GM21447 (cell line): ENCODE measurements around the gene SKOR2.

Experiments used
- ATAC-seq: cut with Tn5 transposase; IDR thresholded peaks from one replicate; pipeline ENCODE4 v1.9.1; 2021; ENCODE audit not compliant: unreplicated experiment

SKOR2 gene

DNA sequence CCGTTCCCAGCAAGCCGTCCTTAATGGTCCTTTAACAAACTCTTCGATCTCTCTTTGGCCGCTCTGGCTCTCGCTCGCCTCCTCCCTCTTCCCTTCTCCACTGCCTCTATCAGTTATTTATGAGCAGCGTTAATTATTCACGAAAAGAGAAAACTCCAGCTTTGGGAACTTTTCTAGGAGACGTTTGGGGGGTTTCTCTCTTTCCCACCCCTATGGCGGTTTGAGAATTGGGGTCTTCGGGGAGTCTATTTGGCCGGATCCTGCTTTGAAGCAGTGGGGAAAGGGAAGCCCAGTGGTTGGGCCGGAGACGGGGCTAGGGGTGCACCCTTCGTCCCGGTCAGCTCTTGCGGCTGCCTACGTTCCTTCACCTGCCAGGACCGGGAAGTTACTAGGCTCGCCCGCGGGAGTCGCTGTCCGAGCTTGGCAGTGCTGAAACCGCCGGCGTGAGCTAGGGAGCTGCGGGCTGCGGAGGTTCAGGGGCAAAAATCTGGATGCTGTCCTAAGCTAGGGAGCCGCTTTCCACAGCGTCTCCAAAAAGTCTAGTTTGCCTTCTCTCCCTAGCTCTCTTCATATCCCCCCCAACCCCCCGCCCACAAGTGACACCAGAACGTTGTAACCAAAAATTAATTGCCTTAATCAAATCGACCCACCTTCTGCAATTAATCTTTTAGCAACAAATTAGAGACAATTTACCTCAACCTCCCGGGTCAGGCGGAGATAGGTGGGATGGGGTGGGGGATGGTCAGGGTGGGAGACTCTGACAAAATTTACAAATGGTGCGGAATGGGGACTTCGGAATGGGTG lies 8.9 kb upstream of the SKOR2 start:
- ATAC-seq = no peak

DNA sequence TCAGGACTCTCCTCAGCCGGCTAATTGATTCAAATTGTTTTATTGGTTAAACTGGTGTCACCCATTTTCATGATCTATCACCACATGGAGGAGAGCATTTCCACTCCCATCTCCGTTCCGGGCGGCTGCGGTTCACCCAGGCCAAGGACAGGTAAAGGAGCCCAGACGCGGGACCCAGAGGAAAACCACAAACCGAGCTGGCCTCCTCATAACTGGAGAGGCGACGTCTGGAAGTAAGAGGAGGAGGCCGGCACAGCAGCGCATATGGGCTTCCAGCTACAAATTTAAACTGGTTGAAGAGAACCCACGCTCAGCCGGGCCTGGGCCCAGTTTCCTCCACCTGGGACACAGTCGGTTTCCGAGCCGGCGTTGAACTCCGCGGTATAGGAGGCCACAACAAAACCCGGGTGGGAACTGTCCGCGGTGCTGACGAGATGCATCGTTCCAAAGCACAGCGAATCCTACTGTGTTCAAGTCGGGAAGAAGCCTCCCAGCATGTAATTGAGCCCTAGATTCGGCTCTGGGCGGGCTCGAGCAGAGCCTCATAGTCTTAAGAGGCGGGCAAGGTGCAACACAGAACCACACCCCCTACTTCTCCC lies 3.0 kb upstream of the SKOR2 start:
- ATAC-seq = no peak

- ATAC-seq = no peak
These were observed 1.7 kb upstream of the SKOR2 start for GRCh38 chr18:47253101-47253654.

GRCh38 chr18:47250391-47251046 lies 941 bp downstream of the SKOR2 start:
- no peak for ATAC-seq

DNA sequence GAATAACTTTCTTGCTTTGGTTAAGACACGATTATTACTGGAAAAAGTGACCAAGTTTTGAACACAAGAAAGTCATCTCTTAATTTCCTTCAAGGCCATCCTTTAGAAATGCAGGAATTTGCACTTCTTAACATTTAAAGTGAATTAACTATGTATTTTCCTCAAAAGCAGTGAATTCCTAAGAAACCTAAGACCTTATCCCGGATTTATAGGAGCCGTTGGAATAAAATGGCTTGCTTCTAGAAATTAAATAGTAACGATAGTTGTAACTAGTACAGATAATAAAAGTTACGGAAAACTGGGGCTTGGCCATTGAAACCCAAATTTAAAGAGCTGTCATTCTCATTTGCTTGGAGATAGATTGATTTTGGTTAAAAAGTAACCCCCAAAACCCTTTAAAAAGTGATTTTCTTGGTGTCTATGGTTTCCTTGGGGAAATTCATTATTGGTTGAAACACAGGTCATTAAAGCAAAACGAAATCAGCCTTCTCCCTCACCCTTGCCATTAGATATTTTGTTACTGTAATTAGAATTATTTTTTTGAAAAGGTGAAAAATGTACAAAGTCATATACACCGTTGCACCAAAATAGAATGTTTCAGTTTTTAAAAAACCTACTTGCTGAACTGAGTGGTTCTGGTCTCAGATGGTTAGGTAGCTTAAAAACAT lies 2.0 kb downstream of the SKOR2 start:
- ATAC-seq = no peak

DNA sequence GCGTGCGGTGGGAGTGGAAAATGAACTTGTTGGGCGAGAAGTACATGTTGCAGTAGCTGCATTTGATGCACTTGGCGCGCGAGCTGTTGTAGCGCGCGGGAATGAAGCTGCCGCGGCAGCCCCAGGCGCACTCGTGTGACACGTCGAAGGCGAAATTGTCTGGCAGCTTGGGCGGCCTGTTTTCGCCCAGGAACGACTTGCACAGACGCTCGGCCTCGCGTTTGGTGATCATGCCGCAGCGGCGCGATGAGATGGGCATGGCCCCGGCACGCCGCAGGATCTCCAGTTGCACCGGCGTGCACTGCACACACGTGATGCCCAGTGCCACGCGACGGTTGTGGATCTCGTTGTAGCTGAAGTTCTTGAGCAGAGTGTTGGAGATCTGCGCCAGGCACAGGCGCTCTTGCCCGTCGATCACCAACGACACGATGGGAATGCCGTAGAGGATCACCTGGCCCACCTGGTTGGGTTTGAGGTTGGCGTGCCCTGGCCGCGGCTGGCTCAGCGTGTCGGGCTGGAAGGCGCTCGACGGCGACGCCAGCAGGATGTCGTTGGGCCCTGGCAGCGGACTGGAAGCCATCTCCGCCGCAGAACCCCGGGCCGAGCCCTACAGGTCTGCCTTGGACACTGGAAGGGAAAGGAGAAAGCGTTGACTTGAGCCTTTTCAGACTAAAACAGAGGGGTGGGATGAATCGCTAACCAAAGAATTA lies 2.7 kb downstream of the SKOR2 start:
- no peak for ATAC-seq

GRCh38 chr18:47248115-47248603 lies 3.3 kb downstream of the SKOR2 start:
- no peak for ATAC-seq

DNA sequence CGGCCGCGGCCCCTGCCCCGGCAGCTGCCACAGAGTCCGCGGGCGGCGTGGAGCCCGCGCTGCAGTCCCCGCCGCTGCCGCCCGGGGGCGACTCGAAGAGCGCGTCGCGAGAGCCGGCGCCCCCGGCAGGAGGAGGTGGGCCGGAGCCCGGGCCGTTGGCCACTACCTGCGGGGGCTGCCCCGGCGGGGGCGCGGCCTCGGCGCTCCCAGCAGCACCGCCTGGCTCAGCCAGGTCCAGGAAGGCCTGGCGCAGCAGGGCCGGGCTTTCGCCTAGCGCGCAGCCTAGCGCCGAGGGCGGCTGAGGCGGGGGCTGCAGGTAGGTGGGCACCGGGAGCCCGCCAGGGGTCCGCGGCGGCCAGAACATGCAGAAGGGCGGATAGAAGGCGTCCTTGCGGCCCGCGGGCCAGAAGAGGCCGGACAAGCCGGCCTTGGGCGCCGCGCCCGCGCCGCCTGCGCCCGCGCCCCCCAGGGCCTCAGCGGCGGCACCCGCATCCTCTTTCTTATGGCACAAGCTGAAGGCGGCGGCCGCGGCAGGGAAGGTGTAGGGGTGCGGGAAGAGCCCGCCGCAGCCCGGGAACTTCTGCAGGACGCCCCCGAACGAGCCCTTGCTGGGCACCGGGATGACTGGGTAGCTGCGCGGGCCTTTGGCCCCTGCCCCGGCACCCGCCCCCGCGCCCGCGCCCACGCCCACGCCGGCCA lies 3.9 kb downstream of the SKOR2 start:
- no peak for ATAC-seq

DNA sequence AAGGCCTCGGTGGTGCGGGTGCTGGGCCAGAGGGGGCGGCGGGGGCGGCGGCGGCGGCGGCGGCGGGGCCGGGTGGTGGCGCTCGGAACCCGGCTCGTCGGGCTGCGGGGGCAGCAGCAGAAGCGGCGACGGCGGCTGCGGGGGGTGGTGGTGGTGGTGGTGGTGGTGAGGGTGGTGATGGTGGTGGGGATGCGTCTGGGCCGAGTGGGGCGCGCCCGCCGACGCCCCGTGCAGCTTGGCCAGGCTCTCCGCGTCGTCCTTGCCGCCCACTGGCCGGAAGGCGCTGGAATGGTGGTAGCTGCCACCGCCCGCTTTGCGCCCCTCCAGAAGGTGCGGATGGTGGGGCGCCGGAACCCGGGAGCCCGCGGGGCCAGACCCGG lies 4.4 kb downstream of the SKOR2 start:
- ATAC-seq = no peak

- ATAC-seq = no peak
These were observed 5.2 kb downstream of the SKOR2 start for GRCh38 chr18:47246027-47246971.

DNA sequence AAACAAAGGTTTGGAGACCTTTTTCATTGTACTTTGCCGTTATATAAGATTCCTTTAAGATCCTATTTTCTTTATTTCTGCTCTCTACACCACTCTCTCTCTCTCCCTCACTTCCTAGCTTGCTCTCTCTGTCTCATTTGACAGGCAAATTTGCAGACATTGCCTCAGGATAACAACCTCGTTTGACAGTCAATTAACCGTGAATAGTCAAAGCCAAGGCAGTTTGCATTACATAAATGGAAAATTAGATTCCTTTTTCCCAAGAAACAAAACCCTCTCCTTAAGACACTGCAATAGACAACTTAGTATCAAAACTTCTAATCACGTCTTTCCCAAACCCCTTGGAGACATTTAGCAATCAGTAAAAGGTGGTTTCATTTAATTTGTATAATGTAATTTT lies 7.4 kb downstream of the SKOR2 start:
- ATAC-seq = no peak

DNA sequence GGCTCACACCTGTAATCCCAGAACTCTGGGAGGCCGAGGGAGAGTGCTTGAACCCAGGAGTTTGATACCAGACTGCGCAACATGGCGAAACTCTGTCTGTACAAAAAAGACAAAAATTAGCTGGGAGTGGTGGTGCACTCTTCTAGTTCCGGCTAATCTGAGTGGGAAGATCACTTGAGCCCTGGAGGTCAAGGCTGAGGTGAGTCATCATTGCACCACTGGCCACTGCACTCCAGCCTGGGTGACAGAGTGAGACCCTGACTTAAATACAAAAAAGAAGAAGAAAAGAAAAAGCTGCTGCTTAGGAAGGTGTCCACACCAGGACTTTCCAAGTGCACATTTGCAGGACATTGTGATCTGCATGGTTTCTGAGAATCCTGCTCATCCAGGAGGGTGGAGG lies 16.4 kb downstream of the SKOR2 start:
- no peak for ATAC-seq

DNA sequence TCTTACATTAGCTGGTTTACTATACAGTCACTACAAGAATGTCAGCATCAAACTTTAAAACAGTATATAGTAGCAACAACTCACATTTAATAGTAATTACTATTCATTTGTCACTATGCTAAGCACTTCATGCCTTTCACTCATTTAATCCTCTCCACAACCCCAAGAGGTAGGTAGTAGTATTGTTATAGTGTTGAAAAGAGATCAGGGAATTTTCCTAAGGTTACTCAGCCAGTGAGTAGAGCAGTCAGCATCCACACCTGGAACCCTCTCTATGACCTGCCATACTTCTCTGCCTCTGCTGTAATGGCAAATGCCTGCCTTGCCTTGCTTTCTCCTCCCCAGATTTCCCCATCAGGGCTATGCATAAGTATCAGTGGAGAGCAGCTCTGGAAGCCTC lies 24.8 kb downstream of the SKOR2 start:
- ATAC-seq = no peak

GRCh38 chr18:47215554-47216138 lies 35.8 kb downstream of the SKOR2 start:
- no peak for ATAC-seq

DNA sequence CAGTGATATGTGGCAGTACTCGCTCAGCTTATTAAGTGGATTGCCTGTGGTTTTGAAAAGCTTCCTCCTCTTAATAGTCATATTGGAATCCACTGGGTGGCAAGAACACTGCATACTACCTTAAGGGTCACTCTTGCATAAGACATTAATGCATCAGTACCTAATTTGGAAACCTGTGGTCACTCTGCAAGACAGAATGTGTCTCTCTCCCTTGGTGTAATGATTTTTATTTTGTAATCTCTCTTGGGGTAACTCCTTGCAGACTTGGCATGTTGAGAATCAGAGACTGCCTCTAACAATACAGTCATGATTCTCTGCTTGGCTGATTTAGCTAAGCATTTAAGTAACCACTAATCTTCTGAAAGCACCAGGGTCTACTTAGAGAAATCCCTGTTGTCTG lies 42.3 kb downstream of the SKOR2 start:
- no peak for ATAC-seq

- ATAC-seq = no peak
These were observed 44.4 kb downstream of the SKOR2 start for GRCh38 chr18:47206945-47207637.

DNA sequence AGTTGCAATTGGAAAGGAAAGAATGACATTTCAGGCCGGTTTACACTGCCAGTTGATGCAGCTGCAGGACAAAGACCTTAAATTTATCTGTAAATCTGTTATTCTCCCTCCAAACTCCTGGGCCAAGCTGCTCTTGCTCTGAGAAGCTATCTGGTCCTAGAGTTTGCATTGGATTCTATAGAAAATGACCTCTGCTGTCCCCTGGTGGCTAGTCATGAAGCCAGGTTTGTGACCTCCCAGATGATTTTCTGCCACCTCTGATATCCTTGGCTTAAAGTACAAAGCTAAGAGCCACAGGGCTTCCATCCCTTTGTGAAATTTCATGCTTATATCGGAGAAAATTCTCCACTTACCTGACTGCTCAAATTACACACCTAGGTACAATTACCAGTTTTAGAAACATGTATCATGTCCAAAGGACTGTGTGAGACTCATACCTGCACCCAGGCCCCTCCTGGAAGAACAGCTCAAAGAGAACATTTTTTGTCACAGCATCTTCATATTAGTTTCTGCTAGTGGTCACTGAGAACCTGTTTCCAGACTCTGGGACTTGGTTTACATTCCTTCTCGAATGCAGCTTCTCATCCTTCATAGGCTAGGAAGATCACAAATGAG lies 46.4 kb downstream of the SKOR2 start:
- no peak for ATAC-seq
